ENCODE results near the gene THRB.

DNA sequence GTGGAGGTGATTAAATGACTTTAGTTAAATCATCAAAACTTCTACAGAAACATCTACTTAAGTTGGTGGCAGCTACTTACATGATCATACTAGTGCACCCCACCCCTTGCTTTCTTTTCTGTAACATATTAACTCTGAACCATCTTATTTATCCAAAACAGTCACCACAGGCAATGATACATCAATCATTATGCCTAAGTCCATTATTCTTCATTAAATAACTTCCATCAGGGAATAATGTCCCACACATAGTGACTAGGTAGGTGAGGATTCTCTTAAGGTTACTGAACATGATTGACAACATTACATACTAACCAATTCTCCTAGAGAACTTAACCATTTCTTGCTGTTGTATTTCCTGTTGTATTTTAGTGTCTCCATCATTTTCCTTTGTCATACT is 339.4 kb downstream of the THRB start:
- TF ChIP-seq, protein P1, sequence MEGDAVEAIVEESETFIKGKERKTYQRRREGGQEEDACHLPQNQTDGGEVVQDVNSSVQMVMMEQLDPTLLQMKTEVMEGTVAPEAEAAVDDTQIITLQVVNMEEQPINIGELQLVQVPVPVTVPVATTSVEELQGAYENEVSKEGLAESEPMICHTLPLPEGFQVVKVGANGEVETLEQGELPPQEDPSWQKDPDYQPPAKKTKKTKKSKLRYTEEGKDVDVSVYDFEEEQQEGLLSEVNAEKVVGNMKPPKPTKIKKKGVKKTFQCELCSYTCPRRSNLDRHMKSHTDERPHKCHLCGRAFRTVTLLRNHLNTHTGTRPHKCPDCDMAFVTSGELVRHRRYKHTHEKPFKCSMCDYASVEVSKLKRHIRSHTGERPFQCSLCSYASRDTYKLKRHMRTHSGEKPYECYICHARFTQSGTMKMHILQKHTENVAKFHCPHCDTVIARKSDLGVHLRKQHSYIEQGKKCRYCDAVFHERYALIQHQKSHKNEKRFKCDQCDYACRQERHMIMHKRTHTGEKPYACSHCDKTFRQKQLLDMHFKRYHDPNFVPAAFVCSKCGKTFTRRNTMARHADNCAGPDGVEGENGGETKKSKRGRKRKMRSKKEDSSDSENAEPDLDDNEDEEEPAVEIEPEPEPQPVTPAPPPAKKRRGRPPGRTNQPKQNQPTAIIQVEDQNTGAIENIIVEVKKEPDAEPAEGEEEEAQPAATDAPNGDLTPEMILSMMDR (IDR thresholded peaks at IDR 0.05), result no peak
- TF ChIP-seq POLR2A (IDR thresholded peaks at IDR 0.05) (no peak), POLR2AphosphoS5 (IDR thresholded peaks at IDR 0.05) (no peak)
